GM18951 (cell line): Measurements from ENCODE around the gene STAG1.
"Not testable (repeated sequence)": the region's sequence is repeated elsewhere in the genome, so short reads cannot be mapped to it uniquely, and the experiment has no call there.

ENCODE experiments used
- POLR2A ChIP-seq: IDR thresholded peaks from 4 replicates; pipeline ENCODE4 v1.6.1; 2011; ENCODE audit warnings: mild to moderate bottlenecking; ENCODE audit not compliant: insufficient read length, insufficient read depth; ENCODE audit errors: extremely low read depth
- in situ Hi-C: fragments of 300-500 bp; cut with MboI; formaldehyde crosslinking; loops from one replicate; pipeline ENCODE4 v1.12.0; 2022; ENCODE audit warnings: low sequenced_read_pairs, mixed read lengths, inconsistent platforms; ENCODE audit not compliant: unreplicated experiment

Gene STAG1

DNA sequence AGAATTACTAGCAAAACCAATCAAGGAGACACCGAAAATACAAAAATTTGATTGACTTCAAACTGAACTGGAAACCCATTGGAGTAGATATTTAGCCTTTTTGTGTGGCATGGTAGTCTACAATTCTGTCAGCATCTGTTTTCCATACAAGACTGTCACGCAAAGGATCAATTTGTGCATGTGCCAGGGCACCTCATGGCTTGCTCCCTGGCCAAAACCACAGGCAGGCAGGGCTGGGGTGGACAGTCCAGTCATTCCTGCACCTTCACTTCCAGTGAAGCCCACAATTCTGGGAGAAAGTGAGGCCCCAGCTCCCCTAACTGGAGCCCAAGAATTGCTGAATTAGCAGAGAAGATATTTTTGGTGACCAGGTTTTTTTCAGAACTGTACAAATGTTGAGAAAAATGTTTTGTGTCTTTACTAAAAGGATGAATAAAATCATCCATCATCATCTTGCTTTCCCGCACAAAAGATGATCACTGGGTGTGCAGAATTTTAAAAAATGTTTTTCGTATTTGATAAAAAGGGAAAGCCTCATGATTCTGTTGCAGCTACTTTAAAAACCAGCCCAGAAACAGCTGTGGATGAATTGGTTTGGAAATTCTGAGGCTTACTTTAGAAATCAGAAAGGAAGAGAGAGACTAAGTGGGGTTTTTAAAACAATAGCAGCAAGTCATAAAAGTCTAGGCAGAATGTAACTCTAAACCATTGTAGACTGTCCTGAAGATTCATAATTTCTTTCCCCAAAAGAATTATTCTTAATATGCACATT is 415.7 kb downstream of the STAG1 start:
- TF ChIP-seq POLR2A: no peak
- in situ Hi-C loops: no loop called here

DNA sequence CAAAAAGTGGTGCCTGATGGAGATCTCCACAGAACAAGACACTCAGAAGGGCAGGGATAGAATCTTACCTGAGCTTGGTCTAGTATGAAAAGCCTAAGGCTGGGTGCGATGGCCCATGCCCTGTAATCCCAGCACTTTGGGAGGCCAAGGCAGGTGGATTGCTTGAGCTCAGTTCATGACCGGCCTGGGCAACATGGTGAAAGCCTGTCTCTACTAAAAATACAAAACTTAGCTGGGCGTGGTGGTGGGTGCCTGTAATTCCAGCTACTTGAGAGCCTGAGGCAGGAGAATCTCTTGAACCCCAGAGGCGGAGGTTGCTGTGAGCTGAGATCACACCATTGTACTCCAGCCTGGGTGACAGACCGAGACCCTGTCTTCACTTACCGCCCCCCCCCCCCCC is 417.5 kb downstream of the STAG1 start:
- in situ Hi-C loops: not testable (repeated sequence)

DNA sequence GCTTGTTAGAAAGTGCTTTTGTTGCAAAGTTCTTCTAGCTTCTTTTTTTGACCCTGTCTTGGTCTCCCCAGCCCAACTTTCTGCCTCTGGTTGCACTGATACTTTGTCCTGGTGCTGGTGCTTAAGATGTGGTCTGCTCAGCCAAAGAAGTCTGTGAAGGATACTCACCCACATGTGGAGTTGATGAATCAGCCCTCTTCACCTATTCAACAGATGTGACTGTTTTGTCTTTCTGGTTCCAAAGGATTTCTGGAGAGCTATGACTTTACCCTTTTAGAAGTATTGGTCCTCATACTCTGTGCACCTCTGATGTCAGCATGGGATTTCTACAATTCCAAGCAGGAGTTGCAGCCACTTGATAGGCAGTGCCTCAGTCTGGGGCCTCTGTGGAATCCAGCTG is 418.0 kb downstream of the STAG1 start:
- in situ Hi-C loops: no loop called here
- TF ChIP-seq POLR2A: no peak

DNA sequence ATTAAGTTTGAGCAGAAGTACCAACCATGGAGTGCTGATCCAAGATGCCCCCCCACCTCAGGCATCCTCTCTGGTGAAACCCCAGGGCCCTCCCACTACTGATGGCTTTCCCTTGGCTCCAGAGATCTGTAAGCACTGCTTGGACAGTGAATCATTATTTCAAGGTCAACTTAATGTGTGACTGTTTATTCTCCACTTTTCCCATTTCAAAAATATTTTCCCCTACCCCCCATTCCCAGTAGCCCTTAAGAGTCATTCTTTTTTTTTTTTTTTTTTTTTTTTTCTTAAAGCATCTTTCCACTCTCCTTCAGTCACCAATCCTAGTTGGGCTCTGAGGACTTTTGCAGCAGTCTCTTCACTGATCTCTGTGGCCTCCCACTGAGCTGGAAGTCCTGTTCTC is 419.4 kb downstream of the STAG1 start:
- TF ChIP-seq POLR2A: no peak

DNA sequence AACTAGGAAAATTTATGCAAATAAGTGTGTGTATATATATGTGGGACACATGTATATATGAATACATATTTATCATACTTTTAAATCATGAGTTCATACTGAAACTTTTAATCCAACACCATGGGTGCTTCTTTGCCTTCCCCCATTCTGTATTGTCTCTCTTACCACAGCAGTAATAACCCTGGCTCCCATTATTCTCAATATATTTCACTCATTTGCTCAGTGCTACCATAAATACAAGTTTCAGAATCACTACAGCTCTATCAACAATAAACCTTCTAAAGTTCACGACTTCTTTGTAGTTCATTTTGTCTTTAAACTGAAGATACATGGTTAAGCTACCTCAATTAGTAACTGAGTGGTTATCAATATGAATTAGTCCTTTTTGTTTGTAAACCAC is 419.9 kb downstream of the STAG1 start:
- in situ Hi-C loops: no loop called here
- no peak for TF ChIP-seq POLR2A

More for the DNA sequence above, 419.4 kb downstream of the STAG1 start:
- in situ Hi-C loops: no loop called here

DNA sequence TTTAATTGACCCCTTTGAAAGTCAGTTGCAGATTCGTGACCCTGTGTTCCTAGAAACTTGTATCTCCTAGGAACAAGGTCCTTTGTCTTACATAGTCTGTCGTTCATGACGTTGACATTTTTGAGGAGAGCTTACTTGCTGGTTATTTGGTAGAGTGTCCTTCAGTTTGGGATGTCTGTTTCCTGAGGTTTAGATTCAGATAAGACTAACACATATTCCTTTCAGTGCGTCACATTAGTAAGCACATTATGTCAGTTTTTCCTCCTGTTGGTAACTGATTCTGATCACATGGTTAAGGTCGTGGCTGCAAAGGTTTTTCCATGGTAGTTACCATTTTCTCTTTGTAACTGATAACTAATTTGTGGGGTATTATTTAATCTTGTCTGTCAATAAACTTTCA is 421.3 kb downstream of the STAG1 start:
- TF ChIP-seq POLR2A: no peak
- in situ Hi-C loops: no loop called here

DNA sequence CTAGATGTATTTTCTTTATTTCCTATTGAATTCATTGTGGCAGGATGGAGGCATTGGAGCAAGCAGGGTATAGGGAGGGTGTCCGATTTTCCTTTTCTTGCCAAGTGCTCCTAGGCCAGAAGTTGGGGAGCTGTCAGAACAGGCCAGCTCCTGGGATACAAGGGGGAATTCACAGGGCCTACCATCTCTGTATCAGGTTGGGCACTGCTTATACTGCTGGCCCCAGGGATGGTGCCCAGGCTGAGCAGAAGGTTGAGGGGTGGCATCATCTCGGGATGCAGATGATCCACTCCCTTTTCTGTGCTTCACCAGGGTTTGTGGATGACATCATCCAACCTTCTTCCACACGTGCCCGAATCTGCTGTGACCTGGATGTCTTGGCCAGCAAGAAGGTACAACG is 422.6 kb downstream of the STAG1 start:
- TF ChIP-seq POLR2A: no peak
- in situ Hi-C loops: no loop called here

DNA sequence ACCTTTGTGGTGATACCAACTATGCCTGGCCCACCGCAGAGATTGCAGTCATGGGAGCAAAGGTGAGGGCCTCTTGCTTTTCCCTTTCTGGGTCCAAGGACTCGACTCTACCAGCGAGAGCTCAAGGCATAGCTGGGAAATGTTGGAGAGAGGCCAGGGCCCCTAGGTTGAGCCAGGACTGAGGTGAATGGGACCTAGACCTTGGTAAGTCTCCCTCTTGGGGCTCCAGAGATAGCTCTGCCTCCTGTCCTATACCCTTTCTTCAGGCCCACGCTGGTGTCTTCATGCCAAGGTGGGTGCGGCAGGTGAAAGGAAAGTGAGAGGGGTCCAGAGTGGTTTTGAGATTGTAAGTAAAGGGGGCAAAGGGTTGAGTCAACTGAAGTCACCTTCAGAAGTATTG is 424.5 kb downstream of the STAG1 start:
- no peak for TF ChIP-seq POLR2A
- in situ Hi-C loops: no loop called here

DNA sequence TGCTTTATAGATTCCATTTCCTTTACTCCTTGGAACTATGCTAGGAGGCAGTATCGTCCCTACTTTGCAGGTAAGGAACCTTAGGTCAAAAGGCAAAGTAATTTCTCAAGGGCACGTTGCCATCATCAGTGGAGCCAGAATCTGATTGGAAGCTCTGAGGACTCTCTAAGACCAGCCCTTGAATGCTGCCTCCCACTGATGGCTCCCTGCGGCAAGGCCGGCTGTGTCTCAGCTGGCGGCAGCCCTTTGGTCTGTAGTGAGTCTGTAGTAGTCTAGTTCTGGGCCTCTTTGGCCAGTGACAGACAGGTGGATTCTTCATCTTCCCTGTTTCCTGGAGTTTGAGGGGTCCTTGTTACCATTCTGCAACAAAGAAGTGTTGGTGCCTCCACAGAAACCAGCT is 425.9 kb downstream of the STAG1 start:
- in situ Hi-C loops: no loop called here
- no peak for TF ChIP-seq POLR2A

DNA sequence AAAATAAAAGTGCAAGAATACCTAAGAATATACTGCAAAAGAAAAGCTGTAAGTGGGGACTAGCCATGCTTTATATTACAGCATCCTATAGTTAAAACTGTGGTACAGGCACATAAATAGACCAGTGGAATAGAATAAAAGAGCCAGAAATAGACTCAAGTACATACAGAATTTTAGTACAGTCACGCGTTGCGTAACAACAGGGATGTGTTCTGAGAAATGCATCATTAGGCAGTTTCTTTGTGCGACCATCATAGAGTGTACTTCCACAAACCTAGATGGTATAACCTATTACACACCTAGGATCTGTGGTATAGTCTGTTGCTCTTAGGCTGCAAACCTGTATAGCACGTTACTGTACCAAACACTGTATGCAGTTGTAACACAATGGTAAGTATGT is 440.2 kb downstream of the STAG1 start:
- in situ Hi-C loops: no loop called here
- no peak for TF ChIP-seq POLR2A

DNA sequence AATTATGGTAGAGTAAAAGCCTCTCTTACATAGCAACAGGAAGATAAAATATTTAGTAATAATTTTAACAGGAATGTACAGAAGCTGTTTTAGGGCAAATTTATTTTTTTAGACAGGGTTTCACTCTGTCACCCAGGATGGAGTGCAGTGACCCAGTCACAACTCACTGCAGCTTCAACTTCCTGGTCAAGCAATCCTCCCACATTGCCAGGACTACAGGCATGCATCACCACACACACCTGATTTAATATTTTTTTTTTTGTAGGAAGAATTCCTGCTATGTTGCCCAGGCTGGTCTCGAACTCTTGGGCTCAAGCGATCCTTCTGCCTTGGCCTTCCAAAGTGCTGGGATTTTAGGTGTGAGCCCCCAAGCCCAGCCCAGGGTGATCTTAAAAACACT is 440.9 kb downstream of the STAG1 start:
- in situ Hi-C loops: no loop called here
- no peak for TF ChIP-seq POLR2A

DNA sequence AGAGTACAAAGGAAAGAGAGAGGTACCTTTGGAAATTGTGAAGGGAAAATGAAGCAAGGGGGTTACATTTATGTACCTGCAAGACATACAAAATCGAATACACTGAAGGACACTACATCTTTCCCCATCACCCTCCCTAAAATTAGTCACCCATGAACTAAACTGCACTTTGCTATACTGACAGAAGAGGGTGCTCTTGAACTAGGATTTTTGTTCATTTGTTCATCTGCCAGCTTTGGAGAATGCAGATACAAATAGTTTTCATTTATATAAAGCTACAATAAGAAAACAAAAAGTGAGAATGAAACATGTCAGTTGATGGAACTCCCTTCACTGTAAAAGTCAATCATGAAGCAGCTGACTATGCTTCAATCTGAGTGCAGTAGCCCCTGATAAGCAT is 446.3 kb downstream of the STAG1 start:
- no peak for TF ChIP-seq POLR2A
- in situ Hi-C loops: no loop called here

DNA sequence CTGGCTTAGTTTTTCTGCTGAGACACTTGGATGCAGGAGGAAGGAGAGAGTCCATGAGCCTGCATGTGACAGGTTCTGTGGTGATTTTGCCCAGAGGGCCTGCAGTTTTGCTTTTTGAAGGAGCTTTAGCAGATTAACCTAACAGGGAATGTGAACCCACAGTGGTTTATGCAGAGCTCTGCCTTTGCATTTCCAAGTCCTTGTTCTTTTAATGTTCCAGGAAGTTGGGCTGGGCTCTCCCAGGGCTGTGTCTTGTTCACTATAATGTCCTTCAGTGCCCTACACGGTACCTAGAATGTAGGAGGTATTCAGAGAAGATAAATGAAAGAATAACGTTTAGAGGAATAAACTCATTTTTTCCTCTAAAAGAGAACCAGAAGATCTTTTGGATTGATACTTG is 451.7 kb downstream of the STAG1 start:
- in situ Hi-C loops: no loop called here
- TF ChIP-seq POLR2A: no peak

DNA sequence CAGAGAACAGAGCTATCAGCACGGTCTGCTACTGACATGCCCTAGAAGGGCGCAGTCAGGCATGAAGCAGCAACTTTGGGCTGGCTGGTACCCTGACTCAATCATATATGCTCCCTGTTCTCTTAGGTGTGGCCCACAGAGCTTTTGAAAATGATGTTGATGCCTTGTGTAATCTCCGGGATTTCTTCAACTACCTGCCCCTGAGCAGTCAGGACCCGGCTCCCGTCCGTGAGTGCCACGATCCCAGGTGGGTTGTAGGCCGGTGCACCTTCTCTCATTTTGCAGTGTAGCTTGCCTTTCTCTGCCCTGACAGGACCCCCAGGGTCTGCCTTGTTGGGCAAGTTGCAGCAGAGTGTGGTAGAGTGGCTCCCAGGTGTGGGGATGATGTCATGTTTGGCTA is 454.4 kb downstream of the STAG1 start:
- TF ChIP-seq POLR2A: no peak
- in situ Hi-C loops: no loop called here

DNA sequence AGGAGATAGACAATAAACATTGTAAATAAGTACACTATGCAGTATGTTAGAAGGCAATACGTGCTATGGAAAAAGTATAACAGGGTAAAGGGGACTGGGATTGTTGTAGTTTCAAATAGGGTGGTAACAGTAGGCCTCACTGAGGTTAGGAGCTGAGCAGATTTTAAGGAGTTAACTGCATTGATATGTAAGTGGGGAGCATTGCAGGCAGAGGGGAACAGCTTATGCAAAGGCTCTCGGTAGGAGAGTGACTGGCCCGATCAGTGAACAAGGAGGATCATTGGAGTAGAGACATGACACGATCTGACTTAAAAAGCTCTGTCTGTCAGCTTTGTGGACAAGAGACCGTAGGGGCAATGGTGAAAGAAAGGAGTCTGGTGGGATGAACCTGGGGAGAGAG is 455.2 kb downstream of the STAG1 start:
- in situ Hi-C loops: no loop called here

DNA sequence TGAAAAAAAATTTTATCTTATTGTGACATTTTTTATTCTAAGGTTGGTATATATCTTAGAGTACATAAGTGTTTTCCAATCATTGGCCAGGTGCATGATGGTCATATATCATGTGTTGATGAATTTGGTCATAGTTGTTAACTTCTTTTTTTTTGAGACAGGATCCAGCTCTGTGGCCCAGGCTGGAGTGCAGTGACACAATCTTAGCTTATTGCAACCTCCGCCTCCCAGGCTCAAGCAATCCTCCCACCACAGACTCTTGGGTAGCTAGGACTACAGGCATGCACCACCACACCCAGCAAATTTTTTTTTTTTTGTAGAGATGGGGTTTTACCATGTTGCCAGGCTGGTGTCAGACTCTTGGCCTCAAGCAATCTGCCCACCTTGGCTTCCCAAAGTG is 458.0 kb downstream of the STAG1 start:
- in situ Hi-C loops: no loop called here
- TF ChIP-seq POLR2A: no peak

More for the DNA sequence above, 455.2 kb downstream of the STAG1 start:
- no peak for TF ChIP-seq POLR2A
